Measurements from ENCODE around the gene SAMMSON. TPM values are rescaled to one million over a fixed set of nuclear protein-coding genes. Genes with fewer than 3 reads are reported as not detected.

SAMMSON gene
- total RNA-seq, 1 experiment from 2014 or later, result not detected

DNA sequence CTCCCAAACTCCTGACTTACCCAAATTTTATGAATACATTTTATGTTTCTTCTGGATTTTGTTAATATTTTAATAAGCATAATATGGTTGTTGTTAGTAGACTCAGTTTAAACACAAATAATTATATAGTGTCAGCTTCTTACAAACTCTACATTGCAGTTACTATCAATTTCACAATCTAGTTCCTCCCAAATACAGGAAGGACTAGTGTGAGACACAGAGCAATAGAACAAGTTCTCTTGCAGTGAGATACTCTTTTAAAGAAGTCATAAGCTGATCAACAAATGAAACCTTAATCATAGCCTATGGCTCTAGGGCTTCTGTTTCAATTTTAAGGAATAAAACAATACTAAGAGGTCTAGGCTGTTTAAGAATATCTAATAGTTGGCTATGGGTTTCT lies 86.1 kb downstream of the SAMMSON start:
- H3K4me1 ChIP-seq (replicated peaks; ENCODE audit: insufficient read depth), result no peaks in the 10 kb centered on the region
- H3K27me3 ChIP-seq (ENCODE audit: insufficient read depth, low read depth), result peaks cover 25% of the 10 kb centered on the region; the same call in 1 of the 2 replicates
- H3K9me2 ChIP-seq (ENCODE audit: insufficient read depth), result no peaks in the 10 kb centered on the region
- no peak overlapping the region for H3K4me2 ChIP-seq
- H3K4me3 ChIP-seq, result no peak overlapping the region
- no peaks in the 10 kb centered on the region for H3K36me3 ChIP-seq (ENCODE audit: low read depth)
- DNase-seq, result no peak
- H3K27ac ChIP-seq, result no peak overlapping the region
- POLR2A ChIA-PET (ENCODE audit: unreplicated experiment), result no interaction called here
- no peaks in the 10 kb centered on the region for H3K9me3 ChIP-seq (ENCODE audit: insufficient read depth, low read depth)
- intact Hi-C loops (cut with micrococcal nuclease; ENCODE audit: unreplicated experiment), result no loop called here
- TF ChIP-seq, protein P1, sequence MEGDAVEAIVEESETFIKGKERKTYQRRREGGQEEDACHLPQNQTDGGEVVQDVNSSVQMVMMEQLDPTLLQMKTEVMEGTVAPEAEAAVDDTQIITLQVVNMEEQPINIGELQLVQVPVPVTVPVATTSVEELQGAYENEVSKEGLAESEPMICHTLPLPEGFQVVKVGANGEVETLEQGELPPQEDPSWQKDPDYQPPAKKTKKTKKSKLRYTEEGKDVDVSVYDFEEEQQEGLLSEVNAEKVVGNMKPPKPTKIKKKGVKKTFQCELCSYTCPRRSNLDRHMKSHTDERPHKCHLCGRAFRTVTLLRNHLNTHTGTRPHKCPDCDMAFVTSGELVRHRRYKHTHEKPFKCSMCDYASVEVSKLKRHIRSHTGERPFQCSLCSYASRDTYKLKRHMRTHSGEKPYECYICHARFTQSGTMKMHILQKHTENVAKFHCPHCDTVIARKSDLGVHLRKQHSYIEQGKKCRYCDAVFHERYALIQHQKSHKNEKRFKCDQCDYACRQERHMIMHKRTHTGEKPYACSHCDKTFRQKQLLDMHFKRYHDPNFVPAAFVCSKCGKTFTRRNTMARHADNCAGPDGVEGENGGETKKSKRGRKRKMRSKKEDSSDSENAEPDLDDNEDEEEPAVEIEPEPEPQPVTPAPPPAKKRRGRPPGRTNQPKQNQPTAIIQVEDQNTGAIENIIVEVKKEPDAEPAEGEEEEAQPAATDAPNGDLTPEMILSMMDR (conservative IDR thresholded peaks at IDR 0.05), result no peak
- CTCF ChIA-PET, result no interaction called here
- no peaks in the 10 kb centered on the region for H3F3A ChIP-seq (ENCODE audit: insufficient read depth, low read depth)
- H2AFZ ChIP-seq, result no peak overlapping the region
- no peaks in the 10 kb centered on the region for H3K79me2 ChIP-seq (ENCODE audit: low read depth)
- no peaks in the 10 kb centered on the region for H4K20me1 ChIP-seq (ENCODE audit: insufficient read depth)
- no TSS peak for BruUV-seq (replicated peaks)

GRCh38 chr3:70086336-70086735 lies 86.8 kb downstream of the SAMMSON start:
- ChIA-PET CTCF (no interaction called here), POLR2A (ENCODE audit: unreplicated experiment) (no interaction called here)
- intact Hi-C loops (cut with micrococcal nuclease; ENCODE audit: unreplicated experiment), result no loop called here

DNA sequence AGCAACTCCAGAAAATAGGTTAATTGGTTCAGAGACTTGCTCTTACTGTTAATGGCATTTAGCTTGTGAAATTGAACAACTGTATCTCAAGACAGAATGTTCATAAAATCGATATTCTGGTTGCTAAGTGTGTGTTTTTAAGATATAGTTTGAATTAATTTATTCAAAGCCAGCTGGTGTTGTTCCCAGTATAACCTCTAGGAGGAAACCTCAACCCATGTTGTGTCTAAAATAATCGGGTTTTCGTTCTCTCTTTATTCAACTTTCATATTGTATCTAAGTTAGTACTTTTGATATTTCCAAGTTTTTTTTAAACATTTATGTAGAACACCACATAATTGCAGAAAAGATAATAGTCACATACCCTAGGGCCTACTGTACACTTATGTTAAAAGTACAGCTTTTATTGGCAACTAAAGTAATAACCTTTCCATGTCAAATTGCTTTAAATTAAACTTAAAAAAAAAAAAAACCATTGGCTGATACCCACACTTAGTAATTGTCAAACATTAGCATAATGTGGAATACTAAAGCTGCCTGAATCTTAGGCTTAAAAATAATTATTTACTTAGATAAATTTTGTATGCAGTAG lies 90.9 kb downstream of the SAMMSON start:
- no TSS peak for BruUV-seq (replicated peaks)
- no peaks in the 10 kb centered on the region for H3K9me3 ChIP-seq (ENCODE audit: insufficient read depth, low read depth)
- no peak overlapping the region for H3K27ac ChIP-seq
- H3K27me3 ChIP-seq (ENCODE audit: insufficient read depth, low read depth), result no peaks in the 10 kb centered on the region
- no peak overlapping the region for H3K4me3 ChIP-seq
- ChIA-PET POLR2A (ENCODE audit: unreplicated experiment) (no interaction called here), CTCF (no interaction called here)
- no peaks in the 10 kb centered on the region for H3K79me2 ChIP-seq (ENCODE audit: low read depth)
- no peaks in the 10 kb centered on the region for H4K20me1 ChIP-seq (ENCODE audit: insufficient read depth)
- H3K4me2 ChIP-seq, result no peak overlapping the region
- DNase-seq, result no peak
- no peaks in the 10 kb centered on the region for H3K36me3 ChIP-seq (ENCODE audit: low read depth)
- H3K4me1 ChIP-seq (replicated peaks; ENCODE audit: insufficient read depth), result no peaks in the 10 kb centered on the region
- no peak for TF ChIP-seq EZH2 (IDR thresholded peaks at IDR 0.05; ENCODE audit: low read depth)
- TF ChIP-seq, protein P1 (conservative IDR thresholded peaks at IDR 0.05), result peak; percentile 65
- no peaks in the 10 kb centered on the region for H3F3A ChIP-seq (ENCODE audit: insufficient read depth, low read depth)
- H3K9me2 ChIP-seq (ENCODE audit: insufficient read depth), result no peaks in the 10 kb centered on the region
- intact Hi-C loops (cut with micrococcal nuclease; ENCODE audit: unreplicated experiment), result no loop called here
- H2AFZ ChIP-seq, result no peak overlapping the region

More at GRCh38 chr3:70086336-70086735, 86.8 kb downstream of the SAMMSON start:
- Histone ChIP-seq H3K9me3 (ENCODE audit: insufficient read depth, low read depth) (no peaks in the 10 kb centered on the region), H3K27ac (no peak overlapping the region), H3K4me2 (no peak overlapping the region), H3K27me3 (ENCODE audit: insufficient read depth, low read depth) (peaks cover 21% of the 10 kb centered on the region; the same call in 1 of the 2 replicates), H4K20me1 (ENCODE audit: insufficient read depth) (no peaks in the 10 kb centered on the region), H2AFZ (no peak overlapping the region), H3K4me1 (replicated peaks; ENCODE audit: insufficient read depth) (no peaks in the 10 kb centered on the region), H3F3A (ENCODE audit: insufficient read depth, low read depth) (no peaks in the 10 kb centered on the region), H3K79me2 (ENCODE audit: low read depth) (no peaks in the 10 kb centered on the region), H3K36me3 (ENCODE audit: low read depth) (no peaks in the 10 kb centered on the region), H3K9me2 (ENCODE audit: insufficient read depth) (no peaks in the 10 kb centered on the region), H3K4me3 (no peak overlapping the region)
- no peak for TF ChIP-seq EZH2 (IDR thresholded peaks at IDR 0.05; ENCODE audit: low read depth)
- TF ChIP-seq, protein P1 (conservative IDR thresholded peaks at IDR 0.05), result no peak
- no TSS peak for BruUV-seq (replicated peaks)
- DNase-seq, result no peak

Data from PC-9 (cell line).